ENCODE data around the gene SIMC1. TPM values are rescaled to one million over a fixed set of nuclear protein-coding genes. Genes with fewer than 3 reads are reported as not detected.
"Not testable (repeated sequence)": the region's sequence is repeated elsewhere in the genome, so short reads cannot be mapped to it uniquely, and the experiment has no call there.

Gene SIMC1
- total RNA-seq, 1 donor, result 6.1 TPM

- not testable (repeated sequence) for H3K4me3 ChIP-seq (ENCODE audit: low read depth, low read length); DNase-seq (ENCODE audit: low read depth)
Measured at GRCh38 chr5:176197234-176197858, 40.9 kb upstream of the SIMC1 start.

- DNase-seq (ENCODE audit: low read depth); H3K4me3 ChIP-seq (ENCODE audit: low read depth, low read length): not testable (repeated sequence)
Measured at GRCh38 chr5:176198299-176198698, 39.9 kb upstream of the SIMC1 start.

GRCh38 chr5:176198991-176199733 is 39.1 kb upstream of the SIMC1 start:
- H3K4me3 ChIP-seq (ENCODE audit: low read depth, low read length); DNase-seq (ENCODE audit: low read depth): not testable (repeated sequence)

GRCh38 chr5:176199803-176200399 is 38.3 kb upstream of the SIMC1 start:
- DNase-seq (ENCODE audit: low read depth); H3K4me3 ChIP-seq (ENCODE audit: low read depth, low read length): not testable (repeated sequence)

- H3K4me3 ChIP-seq (ENCODE audit: low read depth, low read length), result no peak overlapping the region
- no peak for DNase-seq (ENCODE audit: low read depth)
- TF ChIP-seq CTCF (IDR thresholded peaks at IDR 0.05; ENCODE audit: insufficient read depth, low read length), result no peak
Measured at GRCh38 chr5:176201811-176202210, 36.4 kb upstream of the SIMC1 start.

- no peak overlapping the region for H3K4me3 ChIP-seq (ENCODE audit: low read depth, low read length)
- TF ChIP-seq CTCF (IDR thresholded peaks at IDR 0.05; ENCODE audit: insufficient read depth, low read length), result no peak
- no peak for DNase-seq (ENCODE audit: low read depth)
Measured at GRCh38 chr5:176203086-176203485, 35.1 kb upstream of the SIMC1 start.

- not testable (repeated sequence) for H3K4me3 ChIP-seq (ENCODE audit: low read depth, low read length)
Measured at GRCh38 chr5:176203535-176203934, 34.7 kb upstream of the SIMC1 start.

GRCh38 chr5:176214466-176215021 is 23.7 kb upstream of the SIMC1 start:
- DNase-seq (ENCODE audit: low read depth); H3K4me3 ChIP-seq (ENCODE audit: low read depth, low read length): not testable (repeated sequence)

More at GRCh38 chr5:176203535-176203934, 34.7 kb upstream of the SIMC1 start:
- not testable (repeated sequence) for DNase-seq (ENCODE audit: low read depth)

GRCh38 chr5:176216393-176216916 is 21.8 kb upstream of the SIMC1 start:
- H3K4me3 ChIP-seq (ENCODE audit: low read depth, low read length); DNase-seq (ENCODE audit: low read depth): not testable (repeated sequence)

- DNase-seq (ENCODE audit: low read depth); H3K4me3 ChIP-seq (ENCODE audit: low read depth, low read length): not testable (repeated sequence)
Measured at GRCh38 chr5:176217188-176217729, 21.0 kb upstream of the SIMC1 start.

GRCh38 chr5:176217764-176218163 is 20.5 kb upstream of the SIMC1 start:
- not testable (repeated sequence) for H3K4me3 ChIP-seq (ENCODE audit: low read depth, low read length); DNase-seq (ENCODE audit: low read depth)

- not testable (repeated sequence) for DNase-seq (ENCODE audit: low read depth); H3K4me3 ChIP-seq (ENCODE audit: low read depth, low read length)
Measured at GRCh38 chr5:176222006-176222405, 16.2 kb upstream of the SIMC1 start.

- not testable (repeated sequence) for H3K4me3 ChIP-seq (ENCODE audit: low read depth, low read length)
Measured at GRCh38 chr5:176228358-176228757, 9.9 kb upstream of the SIMC1 start.

GRCh38 chr5:176233253-176233652 is 5.0 kb upstream of the SIMC1 start:
- not testable (repeated sequence) for H3K4me3 ChIP-seq (ENCODE audit: low read depth, low read length); DNase-seq (ENCODE audit: low read depth)

More at GRCh38 chr5:176228358-176228757, 9.9 kb upstream of the SIMC1 start:
- not testable (repeated sequence) for DNase-seq (ENCODE audit: low read depth)
